CD14-positive monocyte (primary cell): Measurements from ENCODE around the gene DTNBP1. TPM values are rescaled to one million over a fixed set of nuclear protein-coding genes. Genes with fewer than 3 reads are reported as not detected.
A peak's percentile ranks its signal among the peaks of the same experiment; 100 is the strongest.

Experiments
- DNase-seq, 3 donors: peaks; one replicate each; pipeline ENCODE4 v3.0.0-alpha.2; 2011 to 2022
- H2AFZ ChIP-seq: 2 replicates; pipeline ENCODE4 v1.6.0; 2012; ENCODE audit warnings: mild to moderate bottlenecking, low read depth, low read length, inconsistent platforms; ENCODE audit not compliant: insufficient read depth, poor library complexity, severe bottlenecking
- H3K27ac ChIP-seq, 2 donors: 1 replicate in 1 of 2; 2 replicates in 1 of 2; pipeline ENCODE4 v1.5.1; 2012 to 2013; ENCODE audit warnings: low read length in 2 of 2, control low read depth in 1 of 2, inconsistent platforms in 1 of 2, low read depth in 1 of 2, mild to moderate bottlenecking in 1 of 2
- H3K27me3 ChIP-seq, 2 donors: one replicate each; pipeline versions ENCODE4 v1.6.0 to v1.6.1; 2011 to 2013; ENCODE audit warnings: low read length in 2 of 2; ENCODE audit not compliant: control insufficient read depth in 2 of 2, insufficient read depth in 2 of 2
- H3K36me3 ChIP-seq, 2 donors: replicated peaks in 1 of 2; 1 replicate in 1 of 2; 2 replicates in 1 of 2; pipeline versions ENCODE4 v1.5.1 to v1.6.1; 2012 to 2013; ENCODE audit warnings: low read length in 2 of 2, control low read depth in 1 of 2, inconsistent platforms in 1 of 2, mild to moderate bottlenecking in 1 of 2; ENCODE audit not compliant: insufficient read depth in 2 of 2, control insufficient read depth in 1 of 2
- H3K4me1 ChIP-seq, 2 donors: 1 replicate in 1 of 2; 2 replicates in 1 of 2; pipeline versions ENCODE4 v1.5.1 to v1.6.1; 2012 to 2013; ENCODE audit warnings: low read length in 2 of 2, control low read depth in 1 of 2, inconsistent platforms in 1 of 2, mild to moderate bottlenecking in 1 of 2, moderate library complexity in 1 of 2; ENCODE audit not compliant: insufficient read depth in 2 of 2, control insufficient read depth in 1 of 2
- H3K4me2 ChIP-seq: replicated peaks from 2 replicates; pipeline ENCODE3; 2012; ENCODE audit warnings: low read length, moderate library complexity, mild to moderate bottlenecking; ENCODE audit not compliant: poor library complexity, severe bottlenecking; ENCODE audit errors: extremely low read depth
- H3K4me3 ChIP-seq, 3 experiments: fragments of 200-600 bp in 1 of 3; sonication (generic) in 1 of 3; replicated peaks in 1 of 3; 1 replicate in 2 of 3; 2 replicates in 1 of 3; pipeline ENCODE4 v1.5.1; 2011 to 2013; ENCODE audit warnings: low read length in 3 of 3, mild to moderate bottlenecking in 3 of 3, control low read depth in 2 of 3, low read depth in 2 of 3, inconsistent platforms in 1 of 3, moderate library complexity in 1 of 3
- H3K79me2 ChIP-seq: 2 replicates; pipeline ENCODE4 v1.6.0; 2012; ENCODE audit warnings: mild to moderate bottlenecking, control low read depth, inconsistent platforms, low read length, moderate library complexity; ENCODE audit not compliant: insufficient read depth
- H3K9ac ChIP-seq: 2 replicates; pipeline ENCODE4 v1.6.0; 2017; ENCODE audit warnings: low read length, mild to moderate bottlenecking; ENCODE audit not compliant: insufficient read depth, poor library complexity, severe bottlenecking
- H3K9me3 ChIP-seq, 2 donors: replicated peaks in 1 of 2; 1 replicate in 1 of 2; 2 replicates in 1 of 2; pipeline versions ENCODE4 v1.5.1 to v1.6.1; 2012 to 2013; ENCODE audit warnings: low read length in 2 of 2, control low read depth in 1 of 2; ENCODE audit not compliant: control insufficient read depth in 1 of 2, insufficient read depth in 1 of 2
- H4K20me1 ChIP-seq: 2 replicates; pipeline ENCODE4 v1.6.0; 2012; ENCODE audit warnings: mild to moderate bottlenecking, low read length, control low read depth, moderate library complexity; ENCODE audit not compliant: insufficient read depth
- H3K27ac Mint-ChIP-seq, 7 donors: one replicate each; pipeline ENCODE4 v1.8.0; 2020; ENCODE audit warnings: mild to moderate bottlenecking in 7 of 7, mixed read lengths in 7 of 7, moderate library complexity in 6 of 7, inconsistent platforms in 2 of 7
- H3K27me3 Mint-ChIP-seq, 3 donors: one replicate each; pipeline ENCODE4 v1.8.0; 2021 to 2022; ENCODE audit warnings: low read depth in 3 of 3, mild to moderate bottlenecking in 3 of 3, mixed read lengths in 3 of 3, moderate library complexity in 3 of 3, inconsistent platforms in 1 of 3
- H3K36me3 Mint-ChIP-seq, 2 donors: one replicate each; pipeline ENCODE4 v1.8.0; 2020; ENCODE audit warnings: mixed read lengths in 2 of 2, inconsistent platforms in 1 of 2, mild to moderate bottlenecking in 1 of 2
- H3K4me1 Mint-ChIP-seq: one replicate; pipeline ENCODE4 v1.8.0; 2020; ENCODE audit warnings: mild to moderate bottlenecking, mixed read lengths
- H3K4me3 Mint-ChIP-seq, 2 donors: one replicate each; pipeline ENCODE4 v1.8.0; 2020; ENCODE audit warnings: mild to moderate bottlenecking in 2 of 2, mixed read lengths in 2 of 2, moderate library complexity in 1 of 2
- H3K9me3 Mint-ChIP-seq, 7 donors: one replicate each; pipeline ENCODE4 v1.8.0; 2020 to 2022; ENCODE audit warnings: mixed read lengths in 7 of 7, mild to moderate bottlenecking in 6 of 7, moderate library complexity in 6 of 7, inconsistent platforms in 2 of 7
- CTCF ChIP-seq: fragments of 200-600 bp; IDR thresholded peaks from one replicate; pipeline ENCODE4 v1.8.0; 2022; ENCODE audit warnings: antibody characterized with exemption, mild to moderate bottlenecking
- WGBS: methylation state at CpG from one replicate; pipeline ENCODE4 v1.1.5; 2013; ENCODE audit warnings: missing lambda C conversion rate; ENCODE audit not compliant: insufficient coverage; 5-methylcytosine and 5-hydroxymethylcytosine counted together
- intact Hi-C, 2 donors: fragments of 100-400 bp; cut with micrococcal nuclease; formaldehyde crosslinking; loops; one replicate each; pipeline versions ENCODE4 v1.15.0 to v1.15.1; 2023
- polyA plus RNA-seq, 3 donors: library from polyadenylated mRNA; depleted of rRNA in 1 of 3; unstranded in 2 of 3; stranded (reverse) in 1 of 3; fragments of 300-500 nt in 2 of 3; fragments of >200 nt in 1 of 3; fragmentation: Illumina TruSeq in 2 of 3; gene quantifications; 1 replicate in 2 of 3; 2 replicates in 1 of 3; pipeline ENCODE4 v1.2.3, GENCODE V29; 2012 to 2021

The DTNBP1 gene
- polyA plus RNA-seq, 3 donors, result 19.7 to 26.9 (median 20.5) TPM

GRCh38 chr6:15510536-15511247, 152.1 kb downstream of the DTNBP1 start:
- Histone ChIP-seq H2AFZ (no peak overlapping the region), H4K20me1 (peaks cover 97% of the 10 kb centered on the region), H3K79me2 (peaks cover 43% of the 10 kb centered on the region), H3K9ac (no peak overlapping the region), H3K4me2 (no peak overlapping the region), H3K27ac (peak overlapping the region in 1 of 2 donors; percentile 84), H3K4me1 (peaks cover 17 to 30% of the 10 kb centered on the region in 2 donors), H3K9me3 (no peaks in the 10 kb centered on the region), H3K36me3 (peaks cover 91 to 98% of the 10 kb centered on the region in 2 donors), H3K27me3 (no peaks in the 10 kb centered on the region), H3K4me3 (no peak overlapping the region)
- Mint-ChIP-seq H3K27ac (peak overlapping the region in 6 of 7 donors; percentile 28 to 92 (median 73)), H3K36me3 (peaks cover 89 to 99% of the 10 kb centered on the region in 2 donors), H3K9me3 (no peaks in the 10 kb centered on the region), H3K4me3 (no peak overlapping the region), H3K27me3 (peaks cover 0 to 4% (median 3%) of the 10 kb centered on the region in 3 donors), H3K4me1 (peaks cover 26% of the 10 kb centered on the region)
- TF ChIP-seq CTCF, result no peak
- intact Hi-C loops, result no loop called here
- DNase-seq, result no peak
- 81% methylated on average over 16 of the region's 16 CpGs for WGBS

GRCh38 chr6:15510121-15510520, 152.7 kb downstream of the DTNBP1 start:
- Histone ChIP-seq H3K27ac (peak overlapping the region in 1 of 2 donors; percentile 84), H2AFZ (no peak overlapping the region), H4K20me1 (peaks cover 97% of the 10 kb centered on the region), H3K79me2 (peaks cover 46% of the 10 kb centered on the region), H3K4me3 (no peak overlapping the region), H3K4me2 (no peak overlapping the region), H3K9me3 (no peaks in the 10 kb centered on the region), H3K9ac (no peak overlapping the region), H3K4me1 (peaks cover 17 to 30% of the 10 kb centered on the region in 2 donors), H3K36me3 (peaks cover 91 to 98% of the 10 kb centered on the region in 2 donors), H3K27me3 (no peaks in the 10 kb centered on the region)
- Mint-ChIP-seq H3K4me3 (no peak overlapping the region), H3K9me3 (no peaks in the 10 kb centered on the region), H3K4me1 (peaks cover 26% of the 10 kb centered on the region), H3K36me3 (peaks cover 89 to 99% of the 10 kb centered on the region in 2 donors), H3K27me3 (peaks cover 0 to 5% (median 3%) of the 10 kb centered on the region in 3 donors), H3K27ac (peak overlapping the region in 4 of 7 donors; percentile 8 to 97 (median 91))
- WGBS, result 100% methylated on average over 1 of the region's 6 CpGs
- no peak for DNase-seq
- no peak for TF ChIP-seq CTCF
- intact Hi-C loops, result no loop called here
